Activated CD4-positive, alpha-beta T cell treated with anti-CD3 and anti-CD28 coated beads for 36 hours (primary cell): ENCODE measurements around the gene KRTAP4-3. TPM values are rescaled to one million over a fixed set of nuclear protein-coding genes. Genes with fewer than 3 reads are reported as not detected.
"Not testable (repeated sequence)": the region's sequence is repeated elsewhere in the genome, so short reads cannot be mapped to it uniquely, and the experiment has no call there.

Experiments used
- ATAC-seq: fragments of 200-7000 bp; cut with Tn5 transposase; one replicate; pipeline ENCODE4 v1.10.0; 2021; ENCODE audit warnings: mild to moderate bottlenecking, moderate library complexity
- CTCF ChIA-PET: fragments of 350-600 bp; sonication (Branson Sonifier 250); formaldehyde crosslinking; loops from one replicate; lab custom pipeline; 2021; ENCODE audit warnings: antibody characterized with exemption; lab: Charles Lee
- POLR2A ChIA-PET: fragments of 350-600 bp; sonication (Branson Sonifier 250); formaldehyde crosslinking; loops from one replicate; lab custom pipeline; 2021; ENCODE audit warnings: antibody characterized with exemption, inconsistent platforms; lab: Charles Lee
- DNase-seq: peaks from one replicate; pipeline ENCODE4 v3.0.0-alpha.2; 2020
- H3K27ac Mint-ChIP-seq: one replicate; pipeline ENCODE4 v1.8.0; 2021; ENCODE audit warnings: mixed read lengths
- H3K27me3 Mint-ChIP-seq: one replicate; pipeline ENCODE4 v1.8.0; 2021; ENCODE audit warnings: mixed read lengths
- H3K36me3 Mint-ChIP-seq: one replicate; pipeline ENCODE4 v1.8.0; 2021; ENCODE audit warnings: low read depth, mixed read lengths
- H3K4me1 Mint-ChIP-seq: one replicate; pipeline ENCODE4 v1.8.0; 2021; ENCODE audit warnings: mixed read lengths
- H3K4me3 Mint-ChIP-seq: one replicate; pipeline ENCODE4 v1.8.0; 2021; ENCODE audit warnings: mild to moderate bottlenecking, moderate library complexity, mixed read lengths
- H3K9me3 Mint-ChIP-seq: one replicate; pipeline ENCODE4 v1.8.0; 2021; ENCODE audit warnings: low read depth, mixed read lengths
- intact Hi-C, 2 experiments: fragments of 100-400 bp; cut with DNase I in 1 of 2; cut with micrococcal nuclease in 1 of 2; formaldehyde crosslinking; loops; one replicate each; pipeline versions ENCODE4 v1.14.2 to v1.15.1; 2022 to 2024; cut with DNase I, micrococcal nuclease
- total RNA-seq, 2 experiments: library from RNA; stranded (reverse); gene quantifications; one replicate each; pipeline ENCODE4 v1.2.3, GENCODE V29; 2021

Gene KRTAP4-3
- total RNA-seq, 2 experiments from 2014 or later, result not detected

- POLR2A ChIA-PET, result no interaction called here
- Mint-ChIP-seq H3K36me3 (no peaks in the 10 kb centered on the region), H3K27ac (no peak overlapping the region), H3K9me3 (no peaks in the 10 kb centered on the region), H3K4me3 (no peak overlapping the region), H3K4me1 (no peaks in the 10 kb centered on the region), H3K27me3 (peaks cover 3% of the 10 kb centered on the region)
- no peak for ATAC-seq
- intact Hi-C loops, result no loop called here
- CTCF ChIA-PET, result interaction anchor here (0.7 kb wide), 1 partner anchor 134 kb away, joined by 3 read pairs; no protein-coding TSS in a partner anchor
- no peak for DNase-seq
Measured at GRCh38 chr17:41150026-41150425, 18.0 kb downstream of the KRTAP4-3 start.

GRCh38 chr17:41149652-41149985, 18.4 kb downstream of the KRTAP4-3 start, which contains the start of gene KRTAP4-5:
Gene KRTAP4-5 (minus strand): TSS chr17:41149825. CDS start chr17:41149767, 58 bp downstream.
- no peak within 1 kb of the TSS for H3K27ac Mint-ChIP-seq
- no peak for DNase-seq
- ChIA-PET CTCF (interaction anchor here (0.7 kb wide), 1 partner anchor 134 kb away, joined by 3 read pairs; no protein-coding TSS in a partner anchor), POLR2A (no interaction called here)
- ATAC-seq, result no peak
- no peaks in the 10 kb centered on the region for H3K36me3 Mint-ChIP-seq
- H3K4me3 Mint-ChIP-seq, result no peak within 1 kb of the TSS
- peaks cover 3% of the 10 kb centered on the region for H3K27me3 Mint-ChIP-seq
- H3K4me1 Mint-ChIP-seq, result no peaks in the 10 kb centered on the region
- H3K9me3 Mint-ChIP-seq, result no peaks in the 10 kb centered on the region
- intact Hi-C loops, result no loop called here

GRCh38 chr17:41148971-41149651, 18.9 kb downstream of the KRTAP4-3 start:
- H3K4me1 Mint-ChIP-seq, intact Hi-C loops, ATAC-seq, H3K9me3 Mint-ChIP-seq, DNase-seq, H3K27ac Mint-ChIP-seq, POLR2A ChIA-PET, H3K36me3 Mint-ChIP-seq, H3K4me3 Mint-ChIP-seq, H3K27me3 Mint-ChIP-seq: not testable (repeated sequence)
- CTCF ChIA-PET, result interaction anchor here (0.7 kb wide), 1 partner anchor 133 kb away, joined by 3 read pairs; no protein-coding TSS in a partner anchor

GRCh38 chr17:41147531-41148204, 20.4 kb downstream of the KRTAP4-3 start:
- Mint-ChIP-seq H3K27me3 (peaks cover 3% of the 10 kb centered on the region), H3K9me3 (peaks cover 13% of the 10 kb centered on the region), H3K36me3 (peaks cover 2% of the 10 kb centered on the region), H3K27ac (no peak overlapping the region), H3K4me1 (no peaks in the 10 kb centered on the region), H3K4me3 (no peak overlapping the region)
- POLR2A ChIA-PET, result no interaction called here
- no peak for ATAC-seq
- CTCF ChIA-PET, result no interaction called here
- DNase-seq, result no peak
- intact Hi-C loops, result no loop called here

GRCh38 chr17:41145261-41145660, 22.8 kb downstream of the KRTAP4-3 start:
- CTCF ChIA-PET, result interaction anchor here (1.1 kb wide), 1 partner anchor 38 kb away, joined by 3 read pairs; no protein-coding TSS in a partner anchor
- peaks cover 17% of the 10 kb centered on the region for H3K9me3 Mint-ChIP-seq
- no peak for DNase-seq
- H3K27me3 Mint-ChIP-seq, result peaks cover 3% of the 10 kb centered on the region
- no peak overlapping the region for H3K4me3 Mint-ChIP-seq
- no peak overlapping the region for H3K27ac Mint-ChIP-seq
- ATAC-seq, result no peak
- H3K4me1 Mint-ChIP-seq, result no peaks in the 10 kb centered on the region
- H3K36me3 Mint-ChIP-seq, result peaks cover 2% of the 10 kb centered on the region
- intact Hi-C loops, result no loop called here
- POLR2A ChIA-PET, result no interaction called here

GRCh38 chr17:41144846-41145245, 23.2 kb downstream of the KRTAP4-3 start:
- ATAC-seq (no peak), DNase-seq (no peak)
- intact Hi-C loops, result no loop called here
- Mint-ChIP-seq H3K4me1 (no peaks in the 10 kb centered on the region), H3K27me3 (peaks cover 3% of the 10 kb centered on the region), H3K36me3 (peaks cover 2% of the 10 kb centered on the region), H3K27ac (no peak overlapping the region), H3K9me3 (peaks cover 17% of the 10 kb centered on the region), H3K4me3 (no peak overlapping the region)
- ChIA-PET POLR2A (no interaction called here), CTCF (no interaction called here)

GRCh38 chr17:41141361-41141760, 26.7 kb downstream of the KRTAP4-3 start:
- no peak for ATAC-seq
- POLR2A ChIA-PET, result interaction anchor here (0.9 kb wide), 1 partner anchor 12 kb away, joined by 3 read pairs; no protein-coding TSS in a partner anchor

GRCh38 chr17:41140360-41141131, 27.5 kb downstream of the KRTAP4-3 start, which contains the start of gene KRTAP4-6:
Gene KRTAP4-6 (minus strand): TSS chr17:41140544. CDS start chr17:41140487, 57 bp downstream.
- H3K36me3 Mint-ChIP-seq, result peaks cover 2% of the 10 kb centered on the region
- intact Hi-C loops, result loop anchor here in 1 of 2 experiments (2.0 kb wide), 1 partner anchor 56 kb away; the partner anchor contains the start of gene KRTAP4-7
- no peak within 1 kb of the TSS for H3K4me3 Mint-ChIP-seq
- H3K27ac Mint-ChIP-seq, result no peak within 1 kb of the TSS
- H3K4me1 Mint-ChIP-seq, result no peaks in the 10 kb centered on the region
- ATAC-seq, result no peak
- ChIA-PET POLR2A (interaction anchor here (0.9 kb wide), 1 partner anchor 11 kb away, joined by 3 read pairs; no protein-coding TSS in a partner anchor), CTCF (no interaction called here)
- peaks cover 20% of the 10 kb centered on the region for H3K9me3 Mint-ChIP-seq
- DNase-seq, result no peak
- peaks cover 2% of the 10 kb centered on the region for H3K27me3 Mint-ChIP-seq

More at GRCh38 chr17:41141361-41141760, 26.7 kb downstream of the KRTAP4-3 start:
- Mint-ChIP-seq H3K27ac (no peak overlapping the region), H3K4me1 (no peaks in the 10 kb centered on the region), H3K36me3 (peaks cover 2% of the 10 kb centered on the region), H3K9me3 (peaks cover 20% of the 10 kb centered on the region), H3K27me3 (peaks cover 2% of the 10 kb centered on the region), H3K4me3 (no peak overlapping the region)
- intact Hi-C loops, result loop anchor here in 1 of 2 experiments (2.0 kb wide), 1 partner anchor 57 kb away; the partner anchor contains the start of gene KRTAP4-7
- CTCF ChIA-PET, result interaction anchor here (0.8 to 1.1 kb wide), 2 partner anchors 181 to 524 kb away, joined by 3 read pairs; no protein-coding TSS in a partner anchor
- DNase-seq, result no peak

- H3K4me3 Mint-ChIP-seq, H3K27me3 Mint-ChIP-seq, H3K27ac Mint-ChIP-seq, ATAC-seq, POLR2A ChIA-PET, H3K36me3 Mint-ChIP-seq, CTCF ChIA-PET, H3K4me1 Mint-ChIP-seq, DNase-seq: not testable (repeated sequence)
- intact Hi-C loops, result loop anchor here in 1 of 2 experiments (2.0 kb wide), 1 partner anchor 55 kb away; the partner anchor contains the start of gene KRTAP4-7
- peaks cover 20% of the 10 kb centered on the region for H3K9me3 Mint-ChIP-seq
Measured at GRCh38 chr17:41139865-41140264, 28.2 kb downstream of the KRTAP4-3 start.

GRCh38 chr17:41133880-41134735, 33.9 kb downstream of the KRTAP4-3 start:
- POLR2A ChIA-PET, result interaction anchor here (0.7 kb wide), 1 partner anchor 617 kb away, joined by 4 read pairs; no protein-coding TSS in a partner anchor
- no peak for ATAC-seq
- H3K36me3 Mint-ChIP-seq, result no peaks in the 10 kb centered on the region
- H3K27me3 Mint-ChIP-seq, result no peaks in the 10 kb centered on the region
- H3K4me3 Mint-ChIP-seq, result no peak overlapping the region
- DNase-seq, result no peak
- H3K27ac Mint-ChIP-seq, result no peak overlapping the region
- CTCF ChIA-PET, result interaction anchor here (0.5 to 1.8 kb wide), 3 partner anchors 17 to 692 kb away, joined by 3 to 8 read pairs (median 3); no protein-coding TSS in a partner anchor
- intact Hi-C loops, result no loop called here
- H3K4me1 Mint-ChIP-seq, result peaks cover 26% of the 10 kb centered on the region
- no peaks in the 10 kb centered on the region for H3K9me3 Mint-ChIP-seq
